K562 (cell line): Measurements from ENCODE around the gene ARMH4.

ENCODE experiments used
- CREB3L1 ChIP-seq: fragments of 450-650 bp; IDR thresholded peaks from 2 replicates; pipeline ENCODE4 v1.6.1; 2014; ENCODE audit warnings: low read depth, mild to moderate bottlenecking, moderate library complexity, borderline replicate concordance
- GTF2F1 ChIP-seq: IDR thresholded peaks from 2 replicates; pipeline ENCODE4 v1.6.1; 2011; ENCODE audit warnings: low read depth, low read length, improper control_type of control experiment
- SRF ChIP-seq, 2 experiments: fragments of 250-450, 450-650 bp in 1 of 2; sonication (Bioruptor Pico) in 1 of 2; sonication (generic) in 1 of 2; formaldehyde crosslinking; IDR thresholded peaks; 2 replicates each; pipeline versions ENCODE4 v1.5.0 to v1.5.1; 2020 to 2022; ENCODE audit warnings: mild to moderate bottlenecking in 1 of 2, missing genetic modification reagents in 1 of 2

- no peak for TF ChIP-seq GTF2F1
- TF ChIP-seq CREB3L1: no peak
- TF ChIP-seq SRF (CRISPR knock-in tag; IDR thresholded peaks at IDR 0.05): no peak
Observed at GRCh38 chr14:58106446-58106845, 45.6 kb downstream of the ARMH4 start.
